ENCODE data around the gene PACS1.
"Not testable (repeated sequence)": the region's sequence is repeated elsewhere in the genome, so short reads cannot be mapped to it uniquely, and the experiment has no call there.

Gene PACS1

GRCh38 chr11:66069715-66070603 is at the start of gene PACS1:
Gene PACS1 (plus strand): TSS chr11:66070272. CDS start chr11:66070487, 215 bp downstream.
- peak; percentile 90 for DNase-seq (ENCODE audit: low spot score)

- no peak for DNase-seq (ENCODE audit: low spot score)
Measured at GRCh38 chr11:66020618-66021357, 49.3 kb upstream of the PACS1 start.

- DNase-seq (ENCODE audit: low spot score) = peak; percentile 98
Measured at GRCh38 chr11:66022401-66023185, 47.5 kb upstream of the PACS1 start.

- DNase-seq (ENCODE audit: low spot score) = not testable (repeated sequence)
Measured at GRCh38 chr11:66023186-66023440, 47.0 kb upstream of the PACS1 start.

- no peak for DNase-seq (ENCODE audit: low spot score)
Measured at GRCh38 chr11:66026017-66026529, 44.0 kb upstream of the PACS1 start, which contains the start of gene CATSPER1. Gene CATSPER1 (minus strand): TSS chr11:66026479. CDS start chr11:66026379, 100 bp downstream.

- DNase-seq (ENCODE audit: low spot score) = no peak
Measured at GRCh38 chr11:66032957-66033735, 36.9 kb upstream of the PACS1 start.

- no peak for DNase-seq (ENCODE audit: low spot score)
Measured at GRCh38 chr11:66035653-66036333, 34.3 kb upstream of the PACS1 start.

GRCh38 chr11:66036334-66036710 is 33.8 kb upstream of the PACS1 start:
- DNase-seq (ENCODE audit: low spot score) = no peak

GRCh38 chr11:66037327-66037726 is 32.7 kb upstream of the PACS1 start:
- DNase-seq (ENCODE audit: low spot score) = no peak

- no peak for DNase-seq (ENCODE audit: low spot score)
Measured at GRCh38 chr11:66039765-66040164, 30.3 kb upstream of the PACS1 start.

- no peak for DNase-seq (ENCODE audit: low spot score)
Measured at GRCh38 chr11:66042227-66042995, 27.7 kb upstream of the PACS1 start.

- DNase-seq (ENCODE audit: low spot score) = no peak
Measured at GRCh38 chr11:66042996-66043906, 26.8 kb upstream of the PACS1 start.

GRCh38 chr11:66044757-66045156 is 25.3 kb upstream of the PACS1 start:
- no peak for DNase-seq (ENCODE audit: low spot score)

- DNase-seq (ENCODE audit: low spot score) = peak; percentile 94
Measured at GRCh38 chr11:66045177-66045639, 24.9 kb upstream of the PACS1 start.

- no peak for DNase-seq (ENCODE audit: low spot score)
Measured at GRCh38 chr11:66046901-66047300, 23.2 kb upstream of the PACS1 start.

GRCh38 chr11:66047541-66048365 is 22.3 kb upstream of the PACS1 start:
- DNase-seq (ENCODE audit: low spot score) = no peak

GRCh38 chr11:66048547-66049323 is 21.3 kb upstream of the PACS1 start, which contains the start of gene GAL3ST3:
Gene GAL3ST3 (minus strand): TSS chr11:66049161. CDS start chr11:66045415, 3,746 bp downstream.
- peak; percentile 84 for DNase-seq (ENCODE audit: low spot score)

All from iPS-NIHi11 (cell line).